Stimulated activated naive CD8-positive, alpha-beta T cell treated with anti-CD3 and anti-CD28 coated beads, Interleukin-15, amount 100 ng/mL, for 72 hours (primary cell): Measurements from ENCODE around the gene USP33.
"Not testable (repeated sequence)": the region's sequence is repeated elsewhere in the genome, so short reads cannot be mapped to it uniquely, and the experiment has no call there.

Experiments used
- ATAC-seq: fragments of 150-1000 bp; cut with Tn5 transposase; 2 replicates; pipeline ENCODE4 v1.10.0; 2021; ENCODE audit warnings: mild to moderate bottlenecking, moderate library complexity
- DNase-seq, 2 donors: peaks; one replicate each; pipeline ENCODE4 v3.0.0; 2021 to 2022
- H3K27ac Mint-ChIP-seq, 2 donors: one replicate each; pipeline ENCODE4 v1.8.0; 2022; ENCODE audit warnings: mild to moderate bottlenecking in 2 of 2, mixed read lengths in 2 of 2, moderate library complexity in 2 of 2
- H3K27me3 Mint-ChIP-seq: one replicate; pipeline ENCODE4 v1.8.0; 2022; ENCODE audit warnings: mixed read lengths
- H3K4me1 Mint-ChIP-seq: one replicate; pipeline ENCODE4 v1.8.0; 2022; ENCODE audit warnings: mild to moderate bottlenecking, mixed read lengths
- H3K4me3 Mint-ChIP-seq, 2 donors: one replicate each; pipeline ENCODE4 v1.8.0; 2022; ENCODE audit warnings: mild to moderate bottlenecking in 2 of 2, mixed read lengths in 2 of 2, moderate library complexity in 1 of 2
- H3K9me3 Mint-ChIP-seq, 2 donors: one replicate each; pipeline ENCODE4 v1.8.0; 2022; ENCODE audit warnings: mixed read lengths in 2 of 2

Gene USP33

GRCh38 chr1:77759071-77760028, at the start of gene USP33:
USP33 (minus strand) TSS chr1:77759852; CDS start chr1:77741697, 18,155 bp downstream.
- Mint-ChIP-seq H3K27ac (peak within 1 kb of the TSS; percentile 98 to 99), H3K4me3 (peak within 1 kb of the TSS; percentile 96 to 98), H3K27me3 (no peaks in the 10 kb centered on the region), H3K9me3 (no peaks in the 10 kb centered on the region), H3K4me1 (peaks cover 31% of the 10 kb centered on the region)
- DNase-seq (peak; percentile 89 to 90), ATAC-seq (peak; percentile 96)

- no peaks in the 10 kb centered on the region for H3K27me3 Mint-ChIP-seq
- no peak overlapping the region for H3K4me3 Mint-ChIP-seq
- no peak for DNase-seq
- peaks cover 9% of the 10 kb centered on the region for H3K4me1 Mint-ChIP-seq
- no peak for ATAC-seq
- H3K9me3 Mint-ChIP-seq = no peaks in the 10 kb centered on the region
- no peak overlapping the region for H3K27ac Mint-ChIP-seq
Observed at GRCh38 chr1:77803371-77803770, 43.7 kb upstream of the USP33 start.

- Mint-ChIP-seq H3K4me1 (peaks cover 11% of the 10 kb centered on the region), H3K27ac (peak overlapping the region in 1 of 2 donors; percentile 15), H3K4me3 (no peak overlapping the region), H3K27me3 (no peaks in the 10 kb centered on the region), H3K9me3 (no peaks in the 10 kb centered on the region)
- DNase-seq (no peak), ATAC-seq (no peak)
Observed at GRCh38 chr1:77802026-77802425, 42.4 kb upstream of the USP33 start.

GRCh38 chr1:77797991-77798390, 38.3 kb upstream of the USP33 start:
- ATAC-seq (no peak), DNase-seq (no peak)
- Mint-ChIP-seq H3K27me3 (no peaks in the 10 kb centered on the region), H3K27ac (no peak overlapping the region), H3K9me3 (no peaks in the 10 kb centered on the region), H3K4me1 (peaks cover 16% of the 10 kb centered on the region), H3K4me3 (no peak overlapping the region)

- Mint-ChIP-seq H3K9me3 (no peaks in the 10 kb centered on the region), H3K4me3 (no peak overlapping the region), H3K27ac (no peak overlapping the region), H3K27me3 (no peaks in the 10 kb centered on the region), H3K4me1 (peaks cover 19% of the 10 kb centered on the region)
- ATAC-seq = no peak
- DNase-seq = no peak
Observed at GRCh38 chr1:77796695-77797405, 37.2 kb upstream of the USP33 start.

GRCh38 chr1:77794550-77794949, 34.9 kb upstream of the USP33 start:
- Mint-ChIP-seq H3K9me3 (no peaks in the 10 kb centered on the region), H3K27ac (no peak overlapping the region), H3K27me3 (no peaks in the 10 kb centered on the region), H3K4me3 (no peak overlapping the region), H3K4me1 (peaks cover 13% of the 10 kb centered on the region)
- DNase-seq (no peak), ATAC-seq (no peak)

GRCh38 chr1:77786093-77786741, 26.6 kb upstream of the USP33 start:
- H3K4me1 Mint-ChIP-seq = peaks cover 13% of the 10 kb centered on the region
- not testable (repeated sequence) for ATAC-seq, H3K27me3 Mint-ChIP-seq, H3K27ac Mint-ChIP-seq, H3K4me3 Mint-ChIP-seq, DNase-seq
- H3K9me3 Mint-ChIP-seq = peaks cover 8 to 14% of the 10 kb centered on the region in 2 donors

GRCh38 chr1:77783141-77783540, 23.5 kb upstream of the USP33 start:
- peaks cover 8 to 14% of the 10 kb centered on the region in 2 donors for H3K9me3 Mint-ChIP-seq
- no peak for DNase-seq
- no peak overlapping the region for H3K4me3 Mint-ChIP-seq
- no peak for ATAC-seq
- no peak overlapping the region for H3K27ac Mint-ChIP-seq
- peaks cover 37% of the 10 kb centered on the region for H3K4me1 Mint-ChIP-seq
- H3K27me3 Mint-ChIP-seq = no peaks in the 10 kb centered on the region

GRCh38 chr1:77781683-77782082, 22.0 kb upstream of the USP33 start:
- Mint-ChIP-seq H3K4me3 (peak overlapping the region in 1 of 2 donors; percentile 96), H3K27me3 (no peaks in the 10 kb centered on the region), H3K9me3 (peaks cover 8 to 12% of the 10 kb centered on the region in 2 donors), H3K4me1 (peaks cover 37% of the 10 kb centered on the region), H3K27ac (no peak overlapping the region)
- no peak for DNase-seq
- ATAC-seq = no peak

GRCh38 chr1:77779529-77780281, 20.1 kb upstream of the USP33 start, which contains the start of gene MIGA1:
MIGA1 (plus strand) TSS chr1:77779649; CDS start chr1:77783253, 3,604 bp downstream.
- peak within 1 kb of the TSS; percentile 96 to 98 for H3K4me3 Mint-ChIP-seq
- H3K27ac Mint-ChIP-seq = peak within 1 kb of the TSS; percentile 95 to 97
- DNase-seq (peak; percentile 77 to 86), ATAC-seq (peak; percentile 97)
- H3K4me1 Mint-ChIP-seq = peaks cover 37% of the 10 kb centered on the region
- H3K27me3 Mint-ChIP-seq = no peaks in the 10 kb centered on the region
- peaks cover 3 to 4% of the 10 kb centered on the region in 2 donors for H3K9me3 Mint-ChIP-seq

GRCh38 chr1:77776007-77776700, 16.5 kb upstream of the USP33 start:
- ATAC-seq (no peak), DNase-seq (no peak)
- Mint-ChIP-seq H3K4me3 (no peak overlapping the region), H3K27ac (no peak overlapping the region), H3K4me1 (peaks cover 23% of the 10 kb centered on the region), H3K27me3 (no peaks in the 10 kb centered on the region), H3K9me3 (no peaks in the 10 kb centered on the region)

GRCh38 chr1:77768006-77768405, 8.4 kb upstream of the USP33 start:
- H3K9me3 Mint-ChIP-seq = no peaks in the 10 kb centered on the region
- no peak overlapping the region for H3K27ac Mint-ChIP-seq
- ATAC-seq (peak; percentile 33), DNase-seq (no peak)
- H3K4me1 Mint-ChIP-seq = no peaks in the 10 kb centered on the region
- H3K27me3 Mint-ChIP-seq = no peaks in the 10 kb centered on the region
- H3K4me3 Mint-ChIP-seq = no peak overlapping the region

- DNase-seq (no peak), ATAC-seq (no peak)
- Mint-ChIP-seq H3K27me3 (no peaks in the 10 kb centered on the region), H3K9me3 (no peaks in the 10 kb centered on the region), H3K27ac (no peak overlapping the region), H3K4me1 (peaks cover 8% of the 10 kb centered on the region), H3K4me3 (no peak overlapping the region)
Observed at GRCh38 chr1:77762072-77762476, 2.4 kb upstream of the USP33 start.

GRCh38 chr1:77757603-77758002, 2.0 kb downstream of the USP33 start:
- H3K27ac Mint-ChIP-seq = no peak overlapping the region
- H3K9me3 Mint-ChIP-seq = no peaks in the 10 kb centered on the region
- H3K27me3 Mint-ChIP-seq = no peaks in the 10 kb centered on the region
- ATAC-seq (no peak), DNase-seq (no peak)
- H3K4me1 Mint-ChIP-seq = peaks cover 37% of the 10 kb centered on the region
- peak overlapping the region; percentile 44 to 52 for H3K4me3 Mint-ChIP-seq
